OCI-LY3 (cell line): ENCODE results near the gene CDON.

ENCODE experiments used
- H2AFZ ChIP-seq: fragments of 200-600, 300-600 bp; shearing (Covaris generic); 2 replicates; pipeline ENCODE4 v1.6.0; 2014; ENCODE audit warnings: antibody characterized with exemption, low read depth, low read length
- H3K27ac ChIP-seq: fragments of 200-600, 300-600 bp; sonication (generic); 2 replicates; pipeline ENCODE4 v1.5.1; 2014; ENCODE audit warnings: mild to moderate bottlenecking, low read length, moderate library complexity, mixed read lengths
- H3K27me3 ChIP-seq: fragments of 200-600, 300-600 bp; sonication (generic); 2 replicates; pipeline ENCODE4 v1.6.1; 2014; ENCODE audit warnings: low read depth, low read length, mixed read lengths
- H3K36me3 ChIP-seq: fragments of 200-600, 300-600 bp; sonication (generic); replicated peaks from 2 replicates; pipeline ENCODE3; 2014; ENCODE audit warnings: low read depth, low read length, mixed read lengths
- H3K4me1 ChIP-seq: fragments of 300-600, 200-600 bp; sonication (generic); 2 replicates; pipeline ENCODE4 v1.6.1; 2014; ENCODE audit warnings: low read length, mixed read lengths
- H3K4me2 ChIP-seq: fragments of 200-600, 300-600 bp; sonication (generic); 2 replicates; pipeline ENCODE4 v1.6.1; 2014; ENCODE audit warnings: low read length, mixed read lengths
- H3K4me3 ChIP-seq: fragments of 300-600, 200-600 bp; sonication (generic); 2 replicates; pipeline ENCODE4 v1.5.1; 2014; ENCODE audit warnings: antibody characterized with exemption, mild to moderate bottlenecking, low read length, moderate library complexity
- H3K79me2 ChIP-seq: fragments of 300-600, 200-600 bp; shearing (Covaris generic); 2 replicates; pipeline ENCODE4 v1.6.1; 2014; ENCODE audit warnings: mild to moderate bottlenecking, low read length, mixed read lengths
- H3K9ac ChIP-seq: fragments of 300-600, 200-600 bp; shearing (Covaris generic); 2 replicates; pipeline ENCODE4 v1.6.0; 2014; ENCODE audit warnings: mild to moderate bottlenecking, low read length, moderate library complexity
- H3K9me3 ChIP-seq: fragments of 200-600, 300-600 bp; shearing (Covaris generic); 2 replicates; pipeline ENCODE4 v1.6.1; 2014; ENCODE audit warnings: low read length, mixed read lengths; ENCODE audit not compliant: insufficient read depth
- H4K20me1 ChIP-seq: fragments of 200-600, 300-600 bp; sonication (generic); 2 replicates; pipeline ENCODE4 v1.6.1; 2016; ENCODE audit warnings: low read length, mixed read lengths; ENCODE audit not compliant: insufficient read depth
- EZH2phosphoT487 ChIP-seq: fragments of 200-600 bp; shearing (Covaris generic); IDR thresholded peaks from 2 replicates; pipeline ENCODE4 v1.6.1; 2018; ENCODE audit warnings: antibody characterized with exemption, mixed run types, low read depth
- TF ChIP-seq, protein P1 (sequence below): fragments of 200-600, 300-600 bp; sonication (generic); IDR thresholded peaks from 2 replicates; pipeline ENCODE4 v1.5.1; 2014; ENCODE audit warnings: antibody characterized with exemption, low read length, low read depth

The CDON gene

DNA sequence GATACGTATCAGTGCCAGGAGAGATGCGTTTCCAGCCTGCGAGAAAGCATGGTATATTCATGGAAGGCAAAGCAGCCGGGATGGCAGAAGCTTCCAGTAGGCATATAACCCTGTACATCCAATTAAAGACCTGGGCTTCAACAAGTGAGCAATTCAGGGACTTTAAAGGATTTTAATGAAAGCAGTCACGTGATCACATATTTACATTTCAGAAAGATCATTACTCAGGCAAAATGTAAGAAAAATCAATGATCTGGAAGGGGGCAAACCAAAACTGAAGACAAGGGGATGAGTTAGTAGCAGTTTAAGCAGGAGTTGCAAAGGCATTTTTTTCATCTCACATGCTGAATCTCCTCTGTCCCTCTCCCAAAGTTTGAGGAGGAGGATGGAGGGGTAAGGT, 7.8 kb downstream of the CDON start:
- H3K27me3 ChIP-seq: no peaks in the 10 kb centered on the region
- TF ChIP-seq EZH2phosphoT487: no peak
- TF ChIP-seq, protein P1, sequence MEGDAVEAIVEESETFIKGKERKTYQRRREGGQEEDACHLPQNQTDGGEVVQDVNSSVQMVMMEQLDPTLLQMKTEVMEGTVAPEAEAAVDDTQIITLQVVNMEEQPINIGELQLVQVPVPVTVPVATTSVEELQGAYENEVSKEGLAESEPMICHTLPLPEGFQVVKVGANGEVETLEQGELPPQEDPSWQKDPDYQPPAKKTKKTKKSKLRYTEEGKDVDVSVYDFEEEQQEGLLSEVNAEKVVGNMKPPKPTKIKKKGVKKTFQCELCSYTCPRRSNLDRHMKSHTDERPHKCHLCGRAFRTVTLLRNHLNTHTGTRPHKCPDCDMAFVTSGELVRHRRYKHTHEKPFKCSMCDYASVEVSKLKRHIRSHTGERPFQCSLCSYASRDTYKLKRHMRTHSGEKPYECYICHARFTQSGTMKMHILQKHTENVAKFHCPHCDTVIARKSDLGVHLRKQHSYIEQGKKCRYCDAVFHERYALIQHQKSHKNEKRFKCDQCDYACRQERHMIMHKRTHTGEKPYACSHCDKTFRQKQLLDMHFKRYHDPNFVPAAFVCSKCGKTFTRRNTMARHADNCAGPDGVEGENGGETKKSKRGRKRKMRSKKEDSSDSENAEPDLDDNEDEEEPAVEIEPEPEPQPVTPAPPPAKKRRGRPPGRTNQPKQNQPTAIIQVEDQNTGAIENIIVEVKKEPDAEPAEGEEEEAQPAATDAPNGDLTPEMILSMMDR: no peak
- no peaks in the 10 kb centered on the region for H3K36me3 ChIP-seq
- H4K20me1 ChIP-seq: no peaks in the 10 kb centered on the region
- H3K9ac ChIP-seq: no peak overlapping the region
- H3K27ac ChIP-seq: no peak overlapping the region
- no peak overlapping the region for H2AFZ ChIP-seq
- H3K4me1 ChIP-seq: no peaks in the 10 kb centered on the region
- H3K4me2 ChIP-seq: no peak overlapping the region
- H3K79me2 ChIP-seq: no peaks in the 10 kb centered on the region
- H3K4me3 ChIP-seq: no peak overlapping the region
- H3K9me3 ChIP-seq: no peaks in the 10 kb centered on the region

GRCh38 chr11:126054408-126054807, 8.3 kb downstream of the CDON start:
- H3K36me3 ChIP-seq: no peaks in the 10 kb centered on the region
- no peaks in the 10 kb centered on the region for H3K27me3 ChIP-seq
- H3K4me3 ChIP-seq: no peak overlapping the region
- H3K9ac ChIP-seq: no peak overlapping the region
- H3K9me3 ChIP-seq: no peaks in the 10 kb centered on the region
- no peaks in the 10 kb centered on the region for H4K20me1 ChIP-seq
- TF ChIP-seq, protein P1: no peak
- no peak for TF ChIP-seq EZH2phosphoT487
- H3K4me1 ChIP-seq: no peaks in the 10 kb centered on the region
- H3K79me2 ChIP-seq: no peaks in the 10 kb centered on the region
- H3K27ac ChIP-seq: no peak overlapping the region
- H3K4me2 ChIP-seq: no peak overlapping the region
- no peak overlapping the region for H2AFZ ChIP-seq

- H3K27ac ChIP-seq: no peak overlapping the region
- H2AFZ ChIP-seq: no peak overlapping the region
- no peaks in the 10 kb centered on the region for H4K20me1 ChIP-seq
- TF ChIP-seq, protein P1: no peak
- TF ChIP-seq EZH2phosphoT487: no peak
- no peaks in the 10 kb centered on the region for H3K4me1 ChIP-seq
- no peak overlapping the region for H3K9ac ChIP-seq
- no peaks in the 10 kb centered on the region for H3K79me2 ChIP-seq
- H3K9me3 ChIP-seq: no peaks in the 10 kb centered on the region
- H3K27me3 ChIP-seq: no peaks in the 10 kb centered on the region
- no peaks in the 10 kb centered on the region for H3K36me3 ChIP-seq
- H3K4me3 ChIP-seq: no peak overlapping the region
- no peak overlapping the region for H3K4me2 ChIP-seq
Measured at GRCh38 chr11:126053415-126054286, 9.0 kb downstream of the CDON start.

DNA sequence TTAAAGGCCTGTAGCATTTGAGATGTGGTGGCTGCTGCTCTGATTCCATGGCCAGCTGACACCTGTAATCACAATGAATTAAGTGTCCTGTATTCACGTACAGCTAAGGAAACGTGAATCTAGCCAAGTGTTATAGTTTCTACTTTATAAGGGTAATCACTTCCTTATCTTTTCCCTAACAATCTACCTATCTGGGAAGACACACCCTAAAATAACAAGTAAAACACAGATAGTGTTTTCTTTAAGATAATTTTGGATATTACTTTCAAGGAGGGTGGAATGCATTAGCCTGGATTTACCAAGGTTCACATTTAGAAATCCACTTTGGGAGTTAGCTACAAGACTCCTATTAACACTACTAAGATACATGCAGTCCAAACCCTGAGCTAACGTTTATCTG, 11.5 kb downstream of the CDON start:
- Histone ChIP-seq H3K79me2 (no peaks in the 10 kb centered on the region), H2AFZ (no peak overlapping the region), H3K4me2 (no peak overlapping the region), H3K27me3 (no peaks in the 10 kb centered on the region), H3K36me3 (no peaks in the 10 kb centered on the region), H3K4me1 (no peaks in the 10 kb centered on the region), H3K4me3 (no peak overlapping the region), H3K9ac (no peak overlapping the region), H3K27ac (no peak overlapping the region), H3K9me3 (no peaks in the 10 kb centered on the region), H4K20me1 (no peaks in the 10 kb centered on the region)
- no peak for TF ChIP-seq EZH2phosphoT487
- TF ChIP-seq, protein P1: no peak
